GM21723 (cell line): ENCODE results near the gene PRR5.
"Not testable (repeated sequence)": the region's sequence is repeated elsewhere in the genome, so short reads cannot be mapped to it uniquely, and the experiment has no call there.

ENCODE experiments used
- ATAC-seq: cut with Tn5 transposase; IDR thresholded peaks from one replicate; pipeline ENCODE4 v1.9.1; 2021; ENCODE audit warnings: mild to moderate bottlenecking, moderate library complexity; ENCODE audit not compliant: unreplicated experiment

The PRR5 gene

DNA sequence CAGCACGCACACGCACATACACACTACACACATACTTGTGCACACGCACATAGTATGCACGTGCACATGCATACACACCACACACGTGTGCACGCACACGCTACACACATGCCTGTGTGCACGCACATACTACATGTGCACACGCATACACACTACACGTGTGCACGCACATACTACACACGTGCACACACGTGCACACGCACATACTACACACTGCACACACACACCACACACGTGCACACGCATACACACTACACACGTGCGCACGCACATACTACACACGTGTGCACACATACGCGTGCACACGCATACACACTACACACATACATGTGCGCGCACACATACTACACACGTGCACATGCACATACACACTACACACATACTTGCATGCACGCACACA lies 30.7 kb downstream of the PRR5 start:
- no peak for ATAC-seq

DNA sequence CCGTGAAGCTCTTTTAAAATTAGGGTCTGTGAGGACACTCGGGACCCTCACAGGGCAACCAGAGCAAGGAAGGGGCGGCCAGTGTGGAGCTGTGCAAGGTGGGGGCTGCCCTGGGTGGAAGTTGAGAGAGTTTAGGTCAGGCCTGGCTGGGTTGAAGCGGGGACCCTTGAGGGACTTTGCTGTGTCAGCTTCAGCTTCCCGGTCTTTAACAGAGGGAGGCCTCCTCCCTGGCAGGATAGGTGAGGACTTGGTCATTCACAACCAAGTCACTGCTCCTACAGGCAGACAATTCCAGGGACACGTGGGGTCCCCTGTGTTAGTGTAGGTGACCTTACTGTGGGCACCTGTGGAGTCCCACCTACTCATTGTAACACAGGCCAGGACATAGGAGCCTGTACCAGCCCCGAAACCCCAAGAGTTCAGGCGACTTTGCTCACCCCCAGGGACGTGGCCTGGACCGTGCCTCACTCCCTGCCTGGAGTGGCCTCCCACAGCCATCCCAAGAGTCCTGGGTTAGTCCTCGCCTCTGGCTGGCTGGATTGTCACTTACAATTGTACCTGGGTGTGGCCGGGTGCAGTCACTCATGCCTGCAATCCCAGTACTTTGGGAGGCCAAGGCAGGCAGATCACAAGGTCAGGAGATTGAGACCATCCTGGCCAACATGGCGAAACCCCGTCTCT lies 31.6 kb downstream of the PRR5 start:
- no peak for ATAC-seq

DNA sequence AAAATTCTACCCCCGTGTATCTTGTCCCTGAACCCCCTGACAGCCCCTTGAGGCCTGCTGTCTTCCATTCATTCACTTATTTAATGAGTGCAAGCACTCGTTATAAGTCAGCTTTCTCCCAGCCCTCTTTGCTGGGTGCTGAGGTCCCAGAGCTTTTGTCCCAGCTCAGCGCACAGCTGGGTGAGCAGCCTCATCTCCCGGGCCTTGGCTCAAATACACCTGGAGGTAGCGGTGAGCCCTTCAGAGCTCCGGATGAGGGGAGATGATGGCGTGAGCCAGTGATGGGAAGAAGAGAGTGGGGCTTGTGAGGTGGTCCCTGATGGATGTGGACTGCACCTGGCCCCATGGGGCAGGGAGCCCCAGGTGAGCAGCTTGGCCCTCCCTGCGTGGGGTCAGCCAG lies 32.3 kb downstream of the PRR5 start:
- ATAC-seq = no peak

DNA sequence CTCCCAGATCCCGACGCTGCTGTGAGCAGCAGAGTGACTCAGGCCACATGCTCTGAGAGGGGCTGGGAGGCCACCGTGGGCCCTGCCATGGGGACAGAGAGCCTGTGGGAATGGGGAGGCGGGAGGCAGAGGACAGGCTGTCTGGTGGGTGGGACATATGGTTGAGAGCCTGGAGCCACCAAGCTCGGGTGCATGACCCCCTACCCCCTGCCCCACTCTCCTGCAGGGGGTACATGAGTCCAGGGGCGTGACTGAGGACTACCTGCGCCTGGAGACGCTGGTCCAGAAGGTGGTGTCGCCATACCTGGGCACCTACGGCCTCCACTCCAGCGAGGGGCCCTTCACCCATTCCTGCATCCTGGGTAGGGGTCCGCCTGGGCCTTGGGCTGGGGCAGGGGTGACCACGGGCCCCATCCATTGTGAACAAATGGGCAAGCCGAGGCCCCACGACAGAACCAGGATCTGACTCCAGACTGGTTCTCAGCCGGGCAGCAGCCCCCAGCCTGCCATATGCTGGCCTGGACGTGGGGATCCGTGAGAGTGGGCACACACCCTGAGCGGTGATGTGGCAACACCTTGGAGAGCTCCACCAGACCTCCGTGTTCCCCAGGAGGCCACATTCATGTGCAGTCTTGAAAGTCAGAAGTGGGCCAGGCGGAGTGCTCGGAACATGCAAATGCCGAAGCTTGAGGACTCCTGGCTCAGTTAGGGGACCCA lies 33.0 kb downstream of the PRR5 start:
- ATAC-seq = no peak

DNA sequence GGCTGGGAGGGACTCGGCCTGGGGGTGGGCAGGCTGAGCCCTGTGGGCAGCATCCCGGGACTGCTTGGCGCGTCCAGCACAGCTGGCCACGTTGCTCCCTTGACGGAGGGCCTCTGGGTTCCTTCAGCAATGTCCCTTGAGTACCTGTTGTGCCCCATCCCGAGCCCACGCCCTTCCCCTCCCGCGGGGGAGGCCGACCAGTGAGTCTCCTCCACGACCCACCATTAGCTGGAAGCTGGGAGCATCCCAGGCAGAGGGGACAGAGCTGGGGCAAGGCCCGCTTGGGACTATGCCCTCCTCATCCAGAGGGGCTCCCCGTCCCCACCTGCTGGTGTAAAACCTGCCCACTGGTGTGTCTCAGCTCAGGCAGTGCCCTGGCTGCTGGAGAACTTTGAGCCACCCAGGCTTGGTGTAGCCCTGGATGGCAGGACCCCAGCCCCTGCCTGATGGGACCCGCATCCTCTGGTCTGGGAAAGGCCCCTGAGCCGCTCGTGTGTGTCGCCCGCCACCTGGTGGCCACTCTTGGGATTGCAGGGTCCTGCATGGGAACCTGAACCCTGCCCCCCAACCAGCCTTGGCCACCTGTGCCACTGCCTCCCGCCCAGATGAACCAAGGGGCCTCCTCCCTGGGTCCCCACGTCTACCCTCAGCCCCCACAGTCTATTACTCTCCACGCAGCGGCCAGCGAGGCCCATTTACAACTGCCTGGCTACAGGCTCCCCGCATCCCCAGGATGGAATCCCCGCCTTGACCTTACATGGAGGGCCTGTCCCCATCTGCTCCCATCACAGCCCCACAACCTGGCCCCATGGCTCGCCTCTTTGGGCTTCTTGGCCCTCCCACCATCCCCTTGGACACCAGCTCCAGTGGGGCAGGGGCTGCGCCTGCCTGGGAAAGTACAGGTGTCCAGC lies 33.8 kb downstream of the PRR5 start:
- ATAC-seq = no peak

DNA sequence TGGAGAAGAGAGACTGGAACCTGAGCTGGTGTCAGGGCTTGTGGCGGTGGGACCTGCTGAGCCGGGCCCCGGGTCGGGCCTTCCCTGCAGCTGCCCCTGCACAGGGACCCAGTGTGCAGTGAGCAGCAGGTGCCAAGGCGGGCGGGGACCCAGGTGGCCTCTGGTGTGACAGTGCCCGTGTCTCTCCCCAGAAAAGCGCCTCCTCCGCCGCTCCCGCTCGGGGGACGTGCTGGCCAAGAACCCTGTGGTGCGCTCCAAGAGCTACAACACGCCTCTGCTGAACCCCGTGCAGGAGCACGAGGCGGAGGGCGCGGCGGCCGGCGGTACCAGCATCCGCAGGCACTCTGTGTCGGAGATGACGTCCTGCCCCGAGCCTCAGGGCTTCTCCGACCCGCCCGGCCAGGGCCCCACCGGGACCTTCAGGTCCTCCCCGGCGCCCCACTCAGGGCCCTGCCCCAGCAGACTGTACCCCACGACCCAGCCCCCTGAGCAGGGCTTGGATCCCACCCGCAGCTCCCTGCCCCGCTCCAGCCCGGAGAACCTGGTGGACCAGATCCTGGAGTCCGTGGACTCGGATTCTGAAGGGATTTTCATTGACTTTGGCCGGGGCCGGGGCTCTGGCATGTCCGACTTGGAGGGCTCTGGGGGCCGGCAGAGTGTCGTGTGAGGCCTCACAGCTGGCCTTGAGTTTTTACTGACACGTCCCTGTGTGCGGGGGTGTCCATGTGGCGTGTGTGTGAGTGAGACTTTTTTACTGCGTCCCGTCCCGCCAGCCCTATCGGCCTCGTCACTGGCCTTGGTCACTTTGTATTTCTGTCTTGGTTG lies 34.8 kb downstream of the PRR5 start:
- no peak for ATAC-seq

DNA sequence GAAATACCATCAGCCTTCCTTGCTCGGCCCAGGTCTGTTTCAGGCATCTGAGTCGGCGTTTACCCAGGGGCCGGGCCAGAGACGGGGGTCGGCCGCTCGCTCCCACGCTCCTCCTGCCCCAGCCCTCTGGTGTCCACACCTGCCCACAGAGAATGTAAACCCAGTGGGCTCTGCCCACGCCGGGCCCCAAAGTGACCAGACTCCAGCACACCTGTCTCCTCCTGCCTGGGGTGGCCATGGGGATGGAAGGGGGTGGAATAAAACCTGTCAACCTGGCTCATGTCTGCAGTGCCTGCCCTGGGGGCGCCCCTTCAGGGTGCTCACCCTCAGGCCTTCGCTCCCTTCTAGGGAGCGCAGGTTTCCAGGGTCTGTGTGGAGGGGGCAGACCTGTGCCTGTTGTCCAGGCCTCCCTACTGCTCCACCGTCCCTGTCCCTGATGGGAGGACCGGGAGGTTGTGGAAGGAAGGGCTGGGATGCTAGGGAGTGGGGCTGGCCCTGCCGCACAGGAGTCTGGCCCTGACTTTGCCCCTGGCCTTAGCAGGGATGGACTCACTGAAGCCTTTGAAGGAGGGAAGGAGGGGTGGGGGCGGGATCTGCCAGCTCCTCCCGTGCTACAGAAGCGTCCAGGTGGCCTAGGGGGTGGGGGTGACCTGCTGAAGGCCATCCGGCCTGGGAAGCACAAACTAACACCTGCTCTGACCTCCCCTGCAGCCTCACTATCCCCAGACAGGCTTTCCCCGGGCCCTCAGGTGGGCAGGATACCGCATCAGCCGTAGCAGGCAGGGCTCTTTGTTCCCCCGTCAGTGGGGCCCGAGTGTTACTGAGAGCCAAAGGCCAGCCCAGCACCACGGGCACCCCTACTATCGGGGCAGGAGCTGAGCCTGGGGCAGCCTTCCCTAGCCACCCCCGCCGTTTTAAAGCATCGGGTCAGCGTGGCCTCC lies 35.7 kb downstream of the PRR5 start:
- no peak for ATAC-seq

DNA sequence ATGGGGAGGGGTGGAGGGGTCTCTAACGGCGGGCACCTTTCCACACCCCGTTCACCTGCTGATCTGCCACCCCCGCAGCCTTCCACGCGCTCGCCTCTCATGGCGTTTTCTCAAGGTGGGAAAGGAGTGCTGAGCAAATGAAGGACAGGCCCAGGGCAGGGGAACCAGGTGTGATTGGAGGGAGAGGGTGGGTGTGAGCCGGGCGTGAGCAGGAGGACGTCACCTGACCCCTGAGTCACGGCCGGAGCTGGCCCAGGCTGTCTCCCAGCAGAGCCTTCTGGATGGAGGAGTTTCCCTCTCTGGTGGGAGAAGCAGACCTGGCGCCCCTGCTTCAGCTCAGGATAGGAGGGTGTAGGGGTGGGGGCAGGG lies 36.3 kb downstream of the PRR5 start:
- ATAC-seq = no peak

DNA sequence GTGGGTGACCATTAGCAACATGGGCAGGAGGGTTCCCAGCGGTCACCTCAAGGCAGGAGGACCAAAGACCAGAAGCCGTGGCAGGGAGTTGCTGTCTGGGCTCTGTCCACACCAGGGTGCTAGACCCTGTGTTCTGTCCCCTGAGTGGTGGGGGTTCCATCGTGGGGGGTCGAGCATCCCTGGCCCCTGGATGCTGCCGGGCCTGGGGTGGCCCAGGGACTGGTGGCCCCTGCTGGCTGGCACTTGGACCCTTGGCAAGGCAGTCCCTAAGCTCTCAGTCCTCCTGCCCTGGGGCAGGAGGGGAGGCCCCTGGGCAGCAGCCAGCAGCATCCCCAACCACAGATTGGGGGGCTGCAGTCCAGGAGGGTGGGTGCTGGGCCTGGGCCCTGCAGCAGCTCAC lies 37.0 kb downstream of the PRR5 start:
- ATAC-seq = no peak

DNA sequence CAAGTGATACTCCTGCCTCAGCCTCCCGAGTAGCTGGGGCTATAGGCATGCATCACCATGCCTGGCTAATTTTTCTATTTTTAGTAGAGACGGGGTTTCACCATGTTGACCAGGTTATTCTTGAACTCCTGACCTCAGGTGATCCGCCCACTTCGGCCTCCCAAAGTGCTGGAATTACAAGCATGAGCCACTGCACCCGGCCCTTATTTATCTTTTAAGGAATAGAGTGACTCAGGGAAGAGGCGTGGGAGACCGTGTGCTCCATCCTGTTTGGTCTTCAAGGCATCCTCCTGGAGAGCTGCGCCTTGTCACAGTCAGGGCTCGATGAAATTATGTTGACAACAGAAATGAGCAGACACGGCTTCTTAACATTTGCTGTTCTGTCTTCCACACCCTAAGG lies 37.7 kb downstream of the PRR5 start:
- not testable (repeated sequence) for ATAC-seq

DNA sequence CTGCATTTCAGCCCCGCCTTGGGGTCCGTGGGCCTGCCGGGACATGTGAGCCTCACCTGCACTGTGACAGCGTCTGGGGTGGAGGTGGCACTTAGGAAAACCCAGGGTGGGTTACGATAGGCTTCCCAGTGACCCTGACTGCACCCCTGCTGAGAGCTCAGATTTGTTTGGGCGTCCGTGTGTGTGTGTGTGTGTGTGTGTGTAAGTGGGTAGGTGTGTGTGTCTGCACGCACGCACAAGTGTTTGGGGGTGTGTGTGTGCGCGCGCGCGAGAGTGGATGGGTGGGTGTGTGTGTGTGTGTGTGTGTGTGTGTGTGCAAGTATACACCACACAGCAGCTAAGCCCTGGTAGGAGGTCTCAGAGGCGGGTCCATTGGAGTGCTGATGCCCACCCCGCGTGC lies 38.3 kb downstream of the PRR5 start:
- no peak for ATAC-seq

DNA sequence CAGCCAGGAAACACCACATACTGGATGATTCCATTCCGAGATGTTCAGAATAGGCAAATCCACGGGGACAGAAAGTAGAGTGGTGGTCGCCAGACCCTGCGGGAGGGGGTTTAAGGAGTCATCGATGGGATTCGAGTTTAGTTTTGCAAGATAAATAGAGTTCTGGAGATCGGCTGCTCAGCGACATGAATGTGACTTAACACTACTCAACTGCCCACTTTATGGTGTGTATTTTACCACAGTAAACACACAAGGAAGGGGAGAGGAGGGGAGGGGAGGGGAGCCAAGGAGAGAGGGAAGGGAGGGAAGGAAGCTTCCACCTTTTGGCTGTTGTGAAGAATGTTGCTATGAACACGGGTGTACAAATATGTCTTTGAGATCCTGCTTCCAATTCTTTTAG lies 39.9 kb downstream of the PRR5 start:
- ATAC-seq = no peak

DNA sequence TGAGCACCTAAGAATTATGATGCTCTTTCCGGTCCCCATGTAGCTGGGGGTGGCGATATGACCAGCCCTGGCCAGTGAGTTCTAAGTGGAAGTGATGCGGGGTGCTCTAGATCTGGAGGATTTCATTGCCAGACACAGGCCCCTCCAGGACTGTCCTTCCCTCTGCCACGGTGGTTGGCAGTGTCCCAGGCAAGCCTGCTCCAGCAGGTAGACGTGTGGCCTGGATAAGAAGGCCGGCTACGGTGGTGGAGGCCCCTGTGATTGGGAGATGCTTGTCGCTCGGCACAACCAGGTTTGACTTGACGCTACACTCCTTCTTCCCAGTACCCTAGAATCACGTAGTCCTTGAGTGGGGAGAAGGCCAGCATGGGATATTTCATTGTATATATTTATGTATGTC lies 41.2 kb downstream of the PRR5 start:
- ATAC-seq = no peak

DNA sequence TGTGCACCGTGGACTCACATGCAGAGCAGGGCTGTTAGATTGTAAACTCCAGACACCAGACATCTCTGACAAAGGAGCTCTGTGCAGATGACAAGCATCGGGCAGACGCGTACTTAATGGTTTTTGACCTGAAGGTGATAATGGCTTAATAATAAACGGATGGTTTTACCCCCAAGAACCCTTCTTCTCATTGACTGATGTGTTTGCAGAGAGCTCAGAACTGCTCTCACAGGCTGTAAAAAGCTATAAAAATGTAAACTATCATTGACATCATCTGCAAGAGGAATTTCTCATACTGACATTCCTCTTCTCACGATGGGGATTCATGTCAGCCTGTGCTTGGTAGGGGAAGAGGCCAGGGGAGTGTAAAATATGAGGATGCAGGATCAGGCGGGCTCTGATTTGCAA lies 41.8 kb downstream of the PRR5 start:
- ATAC-seq = no peak

DNA sequence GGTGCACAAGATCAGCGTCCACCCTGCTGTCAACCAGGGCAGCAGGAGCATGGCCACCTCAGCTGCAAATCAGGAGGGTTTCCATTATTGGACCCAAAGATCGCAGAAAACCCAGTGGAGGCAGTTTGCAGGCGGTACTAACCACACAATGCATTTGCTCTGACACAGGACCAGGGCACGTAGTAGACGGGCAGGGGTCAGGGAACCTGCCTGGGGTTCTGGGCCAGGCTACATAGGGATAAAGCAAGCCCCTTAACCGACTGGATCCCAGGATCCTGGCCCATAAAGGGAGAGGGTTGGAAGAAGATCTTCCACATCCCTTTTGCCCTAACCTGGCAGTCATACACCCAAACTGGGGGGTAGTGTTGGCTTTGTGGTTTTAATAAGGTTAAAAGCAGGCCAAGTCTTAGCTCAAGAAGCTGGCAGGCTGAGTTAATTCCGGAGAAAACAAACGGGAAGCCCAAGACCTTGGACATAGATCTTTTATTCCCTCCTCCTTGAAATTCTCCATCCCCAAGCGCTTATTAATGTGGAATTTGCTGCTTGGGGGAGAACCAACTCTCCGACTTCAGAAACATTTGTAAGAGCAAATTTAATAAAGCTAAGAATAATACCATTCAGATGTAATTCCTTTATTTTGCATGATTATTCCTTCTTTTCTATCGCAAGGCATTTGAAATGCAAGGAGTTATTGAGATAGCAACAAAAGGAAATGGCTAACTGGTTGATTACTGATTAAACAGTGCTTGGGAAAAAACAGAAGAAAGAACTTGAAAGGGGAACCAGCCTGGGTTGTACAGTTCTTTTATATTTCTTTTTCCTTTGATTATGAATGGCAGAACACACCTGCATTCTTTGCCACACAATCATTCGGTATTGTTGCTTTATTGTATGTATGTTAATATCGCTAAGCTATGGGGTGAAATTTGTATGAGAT lies 44.1 kb downstream of the PRR5 start:
- ATAC-seq = no peak

DNA sequence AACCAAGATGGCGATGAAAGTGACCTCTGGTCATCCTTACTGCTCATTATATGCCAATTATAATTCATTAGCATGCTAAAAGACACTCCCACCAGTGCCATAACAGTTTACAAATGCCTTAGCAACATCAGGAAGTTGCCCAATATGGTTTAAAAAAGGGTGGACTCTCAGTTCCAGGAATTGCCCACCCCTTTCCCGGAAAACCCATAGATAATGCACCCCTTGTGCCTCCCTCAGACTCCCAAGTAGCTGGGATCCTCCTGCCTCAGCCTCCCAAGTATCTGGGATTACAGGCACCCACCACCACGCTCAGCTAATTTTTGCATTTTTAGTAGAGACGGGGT lies 45.8 kb downstream of the PRR5 start:
- not testable (repeated sequence) for ATAC-seq

DNA sequence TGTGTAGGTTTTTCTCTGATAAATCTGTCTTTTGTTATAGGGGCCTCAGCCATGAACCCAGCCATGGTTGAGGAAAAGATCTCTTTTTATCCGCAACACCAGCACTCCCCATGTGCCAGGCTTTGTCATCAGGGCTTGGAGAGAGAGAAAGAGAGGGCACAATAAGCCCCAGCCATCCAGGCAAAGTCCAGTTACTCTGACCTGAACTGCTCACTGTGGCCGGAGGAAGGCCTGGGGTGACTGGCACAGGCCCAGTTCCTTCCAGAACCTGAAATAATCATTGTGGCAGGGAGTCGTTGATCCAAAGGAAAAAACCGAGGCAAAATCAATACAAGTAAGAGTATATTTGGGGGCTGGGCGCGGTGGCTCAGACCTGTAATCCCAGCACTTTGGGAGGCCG lies 46.5 kb downstream of the PRR5 start:
- ATAC-seq = no peak

DNA sequence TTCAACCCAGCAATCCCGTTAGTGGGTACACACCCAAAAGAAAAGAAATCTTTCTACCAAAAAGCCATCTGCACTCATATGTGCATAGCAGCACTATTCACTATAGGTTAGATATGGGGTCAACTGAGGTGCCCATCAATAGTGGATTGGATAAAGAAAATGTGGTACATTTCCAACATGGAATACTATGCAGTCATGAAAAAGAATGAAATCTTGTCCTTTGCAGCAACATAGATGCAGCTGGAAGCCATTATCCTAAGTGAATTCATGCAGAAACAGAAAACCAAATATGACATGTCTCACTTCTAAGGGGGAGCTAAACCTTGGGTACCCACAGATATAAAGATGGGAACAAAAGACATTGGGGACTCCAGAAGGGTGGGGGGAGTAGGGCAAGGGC lies 48.5 kb downstream of the PRR5 start:
- ATAC-seq = no peak
